Measurements from ENCODE around the gene TMCC2. TPM values are rescaled to one million over a fixed set of nuclear protein-coding genes. Genes with fewer than 3 reads are reported as not detected.

TMCC2 gene
- polyA plus RNA-seq, 1 donor, result 10.8 TPM

Other genes with a start within 250 kb of the TMCC2 start
- 0.39 TPM for gene CNTN2, start 184.7 kb upstream of the TMCC2 start, polyA plus RNA-seq (ENCODE audit: insufficient read length)
- 1.9 TPM for gene TMEM81, start 143.5 kb upstream of the TMCC2 start, polyA plus RNA-seq (ENCODE audit: insufficient read length)
- 9.9 TPM for gene RBBP5, start 106.0 kb upstream of the TMCC2 start, polyA plus RNA-seq (ENCODE audit: insufficient read length)
- 7.5 TPM for gene DSTYK, start 16.2 kb upstream of the TMCC2 start, polyA plus RNA-seq (ENCODE audit: insufficient read length)
- gene NUAK2, start 93.8 kb downstream of the TMCC2 start, polyA plus RNA-seq (ENCODE audit: insufficient read length), result 0.49 TPM
- 0.15 TPM for gene KLHDC8A, start 129.0 kb downstream of the TMCC2 start, polyA plus RNA-seq (ENCODE audit: insufficient read length)
- not detected for gene LEMD1, start 194.1 kb downstream of the TMCC2 start, polyA plus RNA-seq (ENCODE audit: insufficient read length)
- gene BLACAT1, start 228.1 kb downstream of the TMCC2 start, polyA plus RNA-seq (ENCODE audit: insufficient read length), result not detected

Data from forelimb muscle (tissue), 1 donor.